GM19193 (cell line): Measurements from ENCODE around the gene CD79A.

Experiments
- POLR2A ChIP-seq: IDR thresholded peaks from 4 replicates; pipeline ENCODE4 v1.6.1; 2011; ENCODE audit not compliant: insufficient read depth, insufficient read length; ENCODE audit errors: extremely low read depth

CD79A gene

GRCh38 chr19:41876847-41877832 is at the start of gene CD79A:
Gene CD79A, plus strand, starts transcription at chr19:41877279. Its CDS starts 26 bp downstream, at chr19:41877305.
- TF ChIP-seq POLR2A = peak; percentile 81

DNA sequence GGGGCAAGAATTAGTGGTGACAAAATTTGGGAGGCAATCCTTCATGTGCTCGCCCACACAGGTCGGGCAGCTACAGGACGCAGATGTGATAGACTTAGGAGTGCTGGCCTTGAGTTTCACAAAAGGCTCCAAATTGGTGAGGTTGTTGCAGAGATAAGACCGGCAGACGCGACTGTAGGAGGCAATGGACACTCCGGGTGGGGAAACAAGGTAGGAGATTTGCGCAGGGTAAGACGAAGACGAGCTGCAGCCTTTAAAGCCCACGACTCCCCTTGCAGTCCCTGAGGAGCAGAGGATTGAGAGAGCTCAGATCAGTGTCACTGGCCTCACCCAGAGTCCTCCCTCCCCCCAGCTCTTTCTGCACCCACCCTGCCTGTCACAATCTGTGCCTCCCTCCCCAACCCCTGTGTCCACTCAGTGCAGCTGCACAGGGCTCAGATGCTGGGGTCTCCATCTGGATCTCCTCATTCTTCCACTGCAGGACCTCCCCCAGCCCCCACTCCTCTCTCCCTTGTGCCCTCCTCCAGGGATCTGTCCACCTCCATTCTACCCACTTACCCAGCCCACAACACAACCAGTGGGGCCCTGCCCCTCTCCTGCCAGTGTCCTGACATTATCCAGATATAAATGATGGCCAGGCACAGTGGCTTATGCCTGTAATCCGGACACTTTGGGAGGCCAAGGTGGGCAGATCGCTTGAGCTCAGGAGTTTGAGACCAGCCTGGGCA is 38.9 kb upstream of the CD79A start:
- no peak for TF ChIP-seq POLR2A

DNA sequence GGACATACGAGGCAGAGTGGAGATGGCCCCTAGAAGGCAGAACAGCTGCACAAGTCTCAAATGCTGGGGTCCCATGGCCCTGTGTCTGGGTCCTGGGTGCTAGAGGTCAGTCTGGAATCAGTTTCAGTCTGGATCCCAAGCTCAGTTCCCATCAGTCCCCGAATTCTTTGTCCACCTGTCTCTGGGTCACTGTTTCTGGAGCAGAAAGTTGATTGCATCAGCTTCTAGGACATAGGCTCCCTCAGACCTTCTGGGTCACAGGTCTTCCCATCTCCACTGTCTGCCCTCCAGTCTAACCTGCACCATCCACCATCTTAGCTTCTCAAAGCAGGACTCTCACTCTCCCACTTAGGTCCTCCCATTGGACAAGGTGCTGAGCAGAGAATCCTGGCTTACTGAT is 37.9 kb upstream of the CD79A start:
- TF ChIP-seq POLR2A = no peak

GRCh38 chr19:41843371-41843770 is 33.7 kb upstream of the CD79A start:
- TF ChIP-seq POLR2A = no peak

DNA sequence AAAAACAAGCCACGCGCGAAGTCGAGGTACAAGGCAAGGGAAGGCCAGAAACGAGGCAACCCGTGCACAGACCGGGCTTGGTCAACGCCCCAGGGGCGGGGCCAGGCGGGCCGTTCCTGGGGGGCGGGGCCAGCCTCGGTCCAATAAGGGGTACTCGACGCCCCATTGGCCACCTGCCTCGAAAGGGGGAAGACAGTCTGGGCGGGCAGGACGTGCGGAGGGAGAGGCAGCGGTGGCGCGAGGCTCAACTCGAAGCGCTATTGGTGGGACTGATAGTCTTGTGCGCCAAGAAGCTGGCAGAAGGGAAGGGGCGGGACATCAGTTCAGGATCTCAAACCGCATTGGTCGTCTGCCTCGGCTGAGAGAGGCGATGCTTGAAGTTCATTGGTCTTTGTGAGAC is 32.5 kb upstream of the CD79A start, which contains the start of gene LYPD4:
Gene LYPD4, minus strand, starts transcription at position 83 of the 400 bp plus-strand sequence. CDS start 5,398 bp downstream, outside the sequence.
- TF ChIP-seq POLR2A = no peak

DNA sequence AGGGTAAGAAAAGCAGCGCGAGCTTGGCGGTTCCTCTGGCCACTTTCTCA is 32.3 kb upstream of the CD79A start, which contains the start of gene DMRTC2:
Gene DMRTC2, plus strand, starts transcription at position 42 of the 50 bp plus-strand sequence. CDS start 2,387 bp downstream, outside the sequence.
- no peak for TF ChIP-seq POLR2A

DNA sequence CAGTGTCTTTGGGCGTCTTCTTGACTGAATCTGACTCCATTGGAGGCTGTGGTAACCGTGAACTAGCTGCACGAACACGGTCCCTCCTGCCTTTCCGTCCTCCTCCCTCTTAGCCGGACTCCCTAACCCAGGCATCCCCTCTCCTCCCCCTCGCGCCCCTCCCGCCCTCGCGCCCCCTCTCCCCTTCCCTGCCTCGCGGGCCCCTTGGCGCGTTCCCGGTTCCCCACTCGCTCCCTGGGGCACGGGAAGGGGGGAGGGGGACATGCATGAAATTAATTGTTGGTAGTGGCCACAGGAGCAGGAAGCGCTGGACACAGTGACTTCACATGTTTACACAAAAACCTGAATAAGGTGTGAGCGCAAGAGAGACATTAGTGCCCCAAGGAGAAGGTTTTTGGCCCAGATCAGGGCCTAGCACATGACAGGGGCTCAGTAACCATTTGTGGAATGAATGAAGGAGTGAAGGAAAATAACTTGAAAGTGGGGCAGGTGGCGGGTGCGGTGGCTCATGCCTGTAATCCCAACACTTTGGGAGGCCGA is 32.0 kb upstream of the CD79A start:
- no peak for TF ChIP-seq POLR2A

GRCh38 chr19:41847351-41848105 is 29.6 kb upstream of the CD79A start:
- TF ChIP-seq POLR2A = no peak

GRCh38 chr19:41848666-41849065 is 28.4 kb upstream of the CD79A start:
- TF ChIP-seq POLR2A = no peak

DNA sequence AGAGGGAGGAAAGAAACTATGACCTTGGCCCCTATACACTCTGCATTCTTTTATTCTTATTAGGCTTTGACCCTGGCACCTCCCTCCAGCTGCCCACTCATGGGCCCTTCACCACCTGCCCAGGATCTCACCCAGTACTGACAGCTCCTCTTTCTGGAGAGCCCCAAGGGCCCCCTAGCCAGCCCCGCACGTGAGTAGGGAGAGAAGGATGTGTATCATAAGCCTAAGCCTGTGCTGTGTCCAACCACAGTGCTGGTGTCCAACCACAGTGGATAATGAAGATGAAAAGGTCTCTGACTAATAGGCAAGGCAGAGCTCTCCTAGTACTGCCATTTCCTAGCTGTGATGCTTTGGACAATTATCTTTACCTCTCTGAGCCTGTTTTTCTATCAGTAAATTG is 28.0 kb upstream of the CD79A start:
- TF ChIP-seq POLR2A = no peak

DNA sequence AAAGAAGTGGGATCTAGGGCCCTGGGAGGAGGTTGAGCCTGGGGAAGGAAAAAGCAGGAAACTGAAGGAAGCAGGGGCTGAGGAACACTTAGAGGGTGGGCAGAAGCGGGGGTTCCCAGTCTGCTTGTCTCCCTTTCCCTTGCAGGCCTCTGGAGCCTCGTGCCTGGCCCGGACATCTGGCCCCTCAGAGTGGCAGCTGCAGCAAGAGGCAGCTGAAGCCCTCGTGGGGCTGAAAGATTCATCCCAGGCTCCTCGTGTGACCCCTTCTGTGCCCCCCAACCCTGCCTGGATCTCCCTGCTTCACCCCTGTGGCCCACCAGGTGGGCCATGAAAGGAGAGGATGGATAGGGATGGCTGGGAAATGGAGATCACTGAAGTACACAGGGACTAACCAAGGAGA is 26.7 kb upstream of the CD79A start:
- TF ChIP-seq POLR2A = no peak

GRCh38 chr19:41851456-41851855 is 25.6 kb upstream of the CD79A start:
- TF ChIP-seq POLR2A = no peak

DNA sequence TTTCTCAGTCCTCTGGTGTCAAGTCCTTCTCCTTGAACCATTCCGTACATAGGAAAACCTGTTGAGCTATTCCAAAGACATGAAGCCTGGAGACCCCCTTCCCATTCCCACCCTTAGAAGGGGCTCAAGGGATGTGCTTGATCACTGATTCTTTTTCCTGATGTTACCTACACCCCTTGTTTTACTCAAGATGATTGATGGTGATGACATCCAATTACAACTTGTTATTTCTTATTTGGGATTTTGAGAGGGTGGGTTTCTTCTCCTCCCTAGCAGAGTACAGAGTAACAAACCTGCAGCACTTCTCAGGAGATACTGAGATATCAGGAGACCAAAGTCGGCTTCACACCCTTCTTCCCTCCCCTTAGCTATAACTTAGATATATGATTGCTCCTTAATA is 23.7 kb upstream of the CD79A start:
- no peak for TF ChIP-seq POLR2A

- TF ChIP-seq POLR2A = no peak
These were observed 23.3 kb upstream of the CD79A start for GRCh38 chr19:41853768-41854167.

DNA sequence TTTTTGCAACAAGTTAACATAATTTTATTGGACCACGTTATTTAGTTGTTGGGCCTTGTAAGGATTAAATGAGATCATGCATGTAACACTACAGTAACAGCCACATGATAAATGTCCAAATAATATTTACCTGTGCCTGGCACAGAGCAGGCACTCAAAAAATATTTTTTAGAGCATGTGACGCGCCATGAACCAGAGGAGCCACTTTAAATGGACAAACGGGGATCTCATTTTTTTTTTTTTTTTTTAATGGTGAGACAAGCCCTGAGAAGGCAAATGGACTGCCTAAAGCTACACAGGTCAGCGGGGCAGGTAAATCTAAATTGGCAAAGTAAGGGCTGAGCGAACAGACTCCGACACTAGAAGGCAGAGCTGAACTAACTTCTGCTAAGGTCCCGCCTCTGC is 17.9 kb upstream of the CD79A start:
- no peak for TF ChIP-seq POLR2A
